Adrenal gland (tissue), 12 donors: ENCODE measurements around the gene TNFAIP8. TPM values are rescaled to one million over a fixed set of nuclear protein-coding genes. Genes with fewer than 3 reads are reported as not detected.

Experiments
- DNase-seq, 7 donors: peaks; one replicate each; pipeline ENCODE4 v3.0.0-alpha.2; 2019 to 2020
- H3K27ac ChIP-seq, 5 donors: fragments of 200-600 bp; sonication (generic) in 4 of 5; 1 replicate in 3 of 5; 2 replicates in 2 of 5; pipeline versions ENCODE4 v1.5.1 to v1.8.0; 2016 to 2020; ENCODE audit warnings: mild to moderate bottlenecking in 1 of 5
- H3K27me3 ChIP-seq: fragments of 200-600 bp; 2 replicates; pipeline ENCODE4 v1.8.0; 2021
- H3K36me3 ChIP-seq, 2 donors: fragments of 200-600 bp; replicated peaks in 1 of 2; 1 replicate in 1 of 2; 2 replicates in 1 of 2; pipeline versions ENCODE4 v1.5.1 to v1.8.0; 2018 to 2022
- H3K4me1 ChIP-seq, 2 donors: fragments of 200-600 bp; replicated peaks in 1 of 2; 1 replicate in 1 of 2; 2 replicates in 1 of 2; pipeline versions ENCODE4 v1.5.1 to v1.8.0; 2018 to 2021
- H3K4me3 ChIP-seq, 4 donors: fragments of 200-600 bp; sonication (generic) in 3 of 4; one replicate each; pipeline ENCODE4 v1.5.1; 2016 to 2018
- H3K9me3 ChIP-seq, 3 donors: fragments of 200-600 bp; sonication (generic) in 1 of 3; replicated peaks in 1 of 3; 1 replicate in 2 of 3; 2 replicates in 1 of 3; pipeline versions ENCODE4 v1.5.1 to v1.8.0; 2016 to 2021
- CTCF ChIP-seq, 6 experiments: fragments of 450-650 bp in 4 of 6; fragments of 200-600 bp in 2 of 6; sonication (generic) in 1 of 6; IDR thresholded peaks; 1 replicate in 5 of 6; 2 replicates in 1 of 6; pipeline versions ENCODE4 v1.5.1 to v1.8.0; 2016 to 2021; ENCODE audit warnings: antibody characterized with exemption in 6 of 6, mild to moderate bottlenecking in 2 of 6, moderate library complexity in 1 of 6
- POLR2A ChIP-seq, 2 donors: fragments of 450-650 bp; IDR thresholded peaks; one replicate each; pipeline ENCODE4 v1.6.1; 2017; ENCODE audit warnings: antibody characterized with exemption in 2 of 2, mild to moderate bottlenecking in 2 of 2, moderate library complexity in 1 of 2
- WGBS, 4 donors: extraction: QIAGEN DNeasy Blood & Tissue Kit in 2 of 4; methylation state at CpG; one replicate each; pipeline versions ENCODE4 v1.1.5 to v1.1.7; 2013 to 2017; 5-methylcytosine and 5-hydroxymethylcytosine counted together
- intact Hi-C, 2 donors: fragments of 100-400 bp; cut with DNase I; formaldehyde crosslinking; loops; one replicate each; pipeline versions ENCODE4 v1.14.1 to v1.15.0; 2022 to 2023
- polyA plus RNA-seq, 3 donors: library from polyadenylated mRNA; stranded (reverse); fragments of 200-250 nt in 2 of 3; fragments of 350-450 nt in 1 of 3; fragmentation: Illumina TruSeq in 1 of 3; extraction: RNeasy Lipid Tissue Mini Kit (QIAGEN cat#74804) in 1 of 3; gene quantifications; one replicate each; pipeline ENCODE4 v1.2.3, GENCODE V29; 2013 to 2014
- total RNA-seq, 9 donors: library from RNA; depleted of rRNA in 4 of 9; stranded (reverse); fragments of >200 nt in 4 of 9; fragments of 120-200 nt in 1 of 9; fragmentation: NEBNext Ultra II Directional in 1 of 9; extraction: Animal tissue kit (Norgen Biotek cat#: 25700) in 1 of 9; gene quantifications; one replicate each; pipeline versions ENCODE4 v1.1.0 to v1.2.4, GENCODE V29; 2013 to 2023
- donor health status: healthy with polysubstance abuse.
- donor health status: Bipolar disorder and iron deficiency.
- donor health status: DM: yes; HTN: yes; CAD: no.
- donor health status: DM: no; HTN: no; CAD: no.
- donor health status: DM: no; HTN: no; CAD: no.
- donor health status: DM: yes; HTN: yes; CAD: no.

TNFAIP8 gene
- total and polyA plus RNA-seq, 12 donors = 1.4 to 12.7 (median 5.5) TPM

DNA sequence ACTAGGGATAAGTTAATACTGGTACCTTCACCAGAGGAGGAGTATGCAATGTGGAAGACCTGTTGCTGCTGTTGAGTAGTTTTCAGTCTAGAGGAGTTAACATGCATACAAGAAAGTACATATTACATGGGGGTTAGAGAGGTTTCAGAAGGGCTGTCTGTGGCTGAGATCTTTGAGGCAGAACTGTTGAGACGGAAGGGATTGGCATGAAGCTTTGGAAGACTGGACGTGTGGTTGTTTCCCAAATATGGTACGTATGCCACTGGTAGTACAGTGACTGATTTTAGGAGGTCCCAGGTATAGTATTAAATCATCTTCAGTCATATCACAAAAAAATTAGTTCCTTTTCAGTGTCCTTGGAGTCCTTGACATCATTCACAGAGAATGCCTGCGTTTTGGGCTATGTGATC lies 17.6 kb downstream of the TNFAIP8 start:
- no peaks in the 10 kb centered on the region for H3K9me3 ChIP-seq
- no peak for TF ChIP-seq POLR2A (IDR thresholded peaks at IDR 0.05)
- no peak for TF ChIP-seq CTCF (IDR thresholded peaks at IDR 0.05)
- intact Hi-C loops = no loop called here
- H3K36me3 ChIP-seq = no peaks in the 10 kb centered on the region
- H3K4me3 ChIP-seq = no peak overlapping the region
- no peaks in the 10 kb centered on the region for H3K27me3 ChIP-seq
- H3K4me1 ChIP-seq = peaks cover 0 to 6% of the 10 kb centered on the region in 2 donors
- WGBS, 4 donors = 80 to 100% (median 84%) methylated on average over 4 of the region's 4 CpGs
- no peak overlapping the region for H3K27ac ChIP-seq
- DNase-seq = no peak

DNA sequence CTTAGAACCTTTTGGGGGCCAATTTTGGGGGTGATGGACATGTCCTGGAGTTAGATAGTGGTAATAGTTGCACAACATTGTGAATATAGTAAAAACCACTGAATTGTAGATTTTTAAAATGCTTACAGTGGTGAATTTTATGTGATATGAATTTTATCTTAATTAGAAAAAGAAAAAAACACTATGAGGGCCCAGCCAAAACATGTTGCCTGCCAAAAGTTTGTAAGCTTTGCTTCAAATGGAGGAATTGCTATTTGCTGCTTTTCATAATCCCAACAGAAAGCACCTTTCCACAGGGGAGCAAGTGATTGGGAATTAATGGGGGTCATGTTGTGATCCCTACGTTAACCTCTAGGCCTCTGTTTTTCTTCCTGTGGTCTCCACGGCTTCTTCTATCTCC lies 19.1 kb downstream of the TNFAIP8 start:
- intact Hi-C loops = no loop called here
- H3K4me3 ChIP-seq = no peak overlapping the region
- no peaks in the 10 kb centered on the region for H3K9me3 ChIP-seq
- peaks cover 0 to 6% of the 10 kb centered on the region in 2 donors for H3K4me1 ChIP-seq
- H3K36me3 ChIP-seq = no peaks in the 10 kb centered on the region
- no peak for DNase-seq
- TF ChIP-seq POLR2A (IDR thresholded peaks at IDR 0.05) = no peak
- no peak for TF ChIP-seq CTCF (IDR thresholded peaks at IDR 0.05)
- 69 to 86% (median 80%) methylated on average over 2 of the region's 2 CpGs for WGBS, 4 donors
- H3K27ac ChIP-seq = no peak overlapping the region
- no peaks in the 10 kb centered on the region for H3K27me3 ChIP-seq

DNA sequence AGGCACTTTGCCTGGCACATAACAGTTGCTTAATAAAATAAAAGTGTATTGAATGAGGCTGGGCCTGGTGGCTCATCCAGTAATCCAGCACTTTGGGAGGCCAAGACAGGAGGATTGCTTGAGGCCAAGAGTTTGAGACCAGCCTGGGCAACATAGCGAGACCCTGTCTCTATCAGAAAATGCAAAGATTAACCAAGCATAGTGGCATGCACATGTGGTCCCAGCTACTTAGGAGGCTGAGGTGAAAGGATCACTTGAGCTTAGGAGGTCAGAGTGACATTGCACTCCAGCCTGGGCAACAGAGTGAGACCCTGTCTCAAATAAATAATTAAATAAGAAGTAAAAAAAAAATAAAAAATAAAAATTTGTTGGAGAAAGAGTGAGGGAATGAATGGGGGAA lies 21.2 kb downstream of the TNFAIP8 start:
- intact Hi-C loops = no loop called here
- Histone ChIP-seq H3K36me3 (no peaks in the 10 kb centered on the region), H3K27me3 (no peaks in the 10 kb centered on the region), H3K27ac (no peak overlapping the region), H3K9me3 (no peaks in the 10 kb centered on the region), H3K4me1 (no peaks in the 10 kb centered on the region), H3K4me3 (no peak overlapping the region)
- no peak for DNase-seq
- 100% methylated on average over 1 of the region's 1 CpG for WGBS, 4 donors
- no peak for TF ChIP-seq CTCF (IDR thresholded peaks at IDR 0.05)
- TF ChIP-seq POLR2A (IDR thresholded peaks at IDR 0.05) = no peak

GRCh38 chr5:119378075-119378700 lies 22.4 kb downstream of the TNFAIP8 start:
- Histone ChIP-seq H3K27me3 (no peaks in the 10 kb centered on the region), H3K4me1 (no peaks in the 10 kb centered on the region), H3K9me3 (no peaks in the 10 kb centered on the region), H3K4me3 (no peak overlapping the region), H3K27ac (no peak overlapping the region), H3K36me3 (no peaks in the 10 kb centered on the region)
- TF ChIP-seq POLR2A (IDR thresholded peaks at IDR 0.05) = no peak
- no peak for TF ChIP-seq CTCF (IDR thresholded peaks at IDR 0.05)
- intact Hi-C loops = no loop called here
- WGBS, 4 donors = 80 to 85% (median 83%) methylated on average over 3 of the region's 3 CpGs
- no peak for DNase-seq
